ENCODE results near the gene KDM4B.
"Not testable (repeated sequence)": the region's sequence is repeated elsewhere in the genome, so short reads cannot be mapped to it uniquely, and the experiment has no call there.

Gene KDM4B

GRCh38 chr19:5154799-5155426, 186.0 kb downstream of the KDM4B start:
- DNase-seq: no peak

GRCh38 chr19:5155586-5156210, 186.8 kb downstream of the KDM4B start:
- no peak for DNase-seq

DNA sequence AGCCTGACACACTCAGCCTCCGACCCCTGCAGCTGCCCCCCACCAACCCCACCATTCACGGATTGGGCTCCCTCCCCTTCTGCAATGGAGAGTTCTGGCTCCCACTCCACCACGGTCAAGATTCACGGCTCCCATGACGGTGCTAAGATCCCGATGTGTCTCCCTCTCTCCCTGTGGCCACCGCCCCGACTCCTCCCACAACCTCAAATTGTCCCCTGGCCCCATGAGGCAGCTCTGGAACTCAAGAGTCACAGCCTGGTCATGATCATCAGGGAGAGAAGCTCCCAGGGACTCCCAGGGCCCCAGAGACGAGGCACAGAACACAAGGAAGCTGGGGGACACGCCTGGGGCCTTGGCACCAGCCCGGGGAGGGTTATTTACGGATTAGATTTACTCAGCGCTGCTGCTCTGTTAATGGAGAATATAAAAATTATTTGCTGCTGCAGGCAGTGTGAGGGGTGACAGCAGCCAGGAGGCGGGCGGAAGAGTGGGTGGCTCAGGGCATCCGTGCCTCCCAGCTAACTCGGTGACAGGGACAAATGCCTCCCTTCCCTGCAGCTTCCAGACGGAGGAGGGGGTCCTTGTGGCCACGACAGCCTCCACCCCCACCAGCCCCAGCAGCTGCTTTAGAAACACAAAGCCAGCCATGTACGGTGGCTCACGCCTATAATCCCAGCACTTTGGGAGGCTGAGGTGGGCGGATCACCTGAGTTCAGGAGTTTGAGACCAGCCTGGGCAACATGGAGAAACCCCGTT, 187.5 kb downstream of the KDM4B start:
- no peak for DNase-seq

DNA sequence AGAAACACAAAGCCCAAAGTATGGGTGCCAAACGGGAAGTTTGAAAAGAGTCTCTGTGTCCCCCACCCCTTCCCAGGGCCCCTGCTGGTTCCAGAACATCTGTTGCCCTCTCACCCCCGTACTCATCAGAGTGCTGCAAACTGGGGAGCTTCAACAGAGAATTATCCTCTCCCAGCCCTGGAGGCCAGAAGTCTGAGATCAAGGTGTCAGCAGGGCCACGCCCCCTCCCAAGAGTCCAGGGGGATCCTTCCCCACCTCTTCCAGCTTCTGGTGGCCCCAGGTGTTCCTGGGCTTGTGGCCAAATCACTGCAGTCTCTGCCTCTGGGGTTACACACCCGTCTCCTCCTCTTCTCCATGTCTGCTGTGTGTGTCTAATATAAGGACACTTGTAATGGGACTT, 188.3 kb downstream of the KDM4B start:
- no peak for DNase-seq

GRCh38 chr19:5158549-5159134, 189.7 kb downstream of the KDM4B start:
- DNase-seq: not testable (repeated sequence)

DNA sequence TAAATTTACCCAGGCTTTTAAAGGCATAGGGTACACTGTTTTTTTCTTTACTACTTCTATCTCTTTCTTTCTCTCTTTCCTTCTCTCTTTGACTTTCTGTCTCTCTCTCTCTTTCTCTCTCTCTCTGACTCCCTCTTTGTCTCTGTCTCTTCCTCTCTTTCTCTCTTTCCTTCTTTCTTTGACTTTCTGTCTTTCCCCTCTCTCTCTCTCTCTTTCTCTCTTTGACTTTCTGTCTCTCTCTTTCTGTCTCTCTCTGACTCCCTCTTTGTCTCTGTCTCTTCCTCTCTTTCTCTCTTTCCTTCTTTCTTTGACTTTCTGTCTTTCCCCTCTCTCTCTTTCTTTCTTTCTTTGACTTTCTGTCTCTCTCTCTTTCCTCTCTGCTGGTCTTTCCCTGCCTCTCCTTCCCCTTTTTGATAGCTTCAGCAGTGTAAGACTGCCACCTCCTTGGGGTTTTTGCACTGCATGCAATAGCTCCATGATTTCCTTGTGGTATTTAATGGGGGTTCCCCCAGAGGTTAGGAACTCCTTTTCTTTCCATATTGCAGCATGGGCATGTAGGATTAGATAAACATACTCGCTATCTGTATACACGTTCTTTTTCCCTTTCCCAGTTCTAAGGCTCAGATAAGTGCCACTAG, 191.4 kb downstream of the KDM4B start:
- not testable (repeated sequence) for DNase-seq

DNA sequence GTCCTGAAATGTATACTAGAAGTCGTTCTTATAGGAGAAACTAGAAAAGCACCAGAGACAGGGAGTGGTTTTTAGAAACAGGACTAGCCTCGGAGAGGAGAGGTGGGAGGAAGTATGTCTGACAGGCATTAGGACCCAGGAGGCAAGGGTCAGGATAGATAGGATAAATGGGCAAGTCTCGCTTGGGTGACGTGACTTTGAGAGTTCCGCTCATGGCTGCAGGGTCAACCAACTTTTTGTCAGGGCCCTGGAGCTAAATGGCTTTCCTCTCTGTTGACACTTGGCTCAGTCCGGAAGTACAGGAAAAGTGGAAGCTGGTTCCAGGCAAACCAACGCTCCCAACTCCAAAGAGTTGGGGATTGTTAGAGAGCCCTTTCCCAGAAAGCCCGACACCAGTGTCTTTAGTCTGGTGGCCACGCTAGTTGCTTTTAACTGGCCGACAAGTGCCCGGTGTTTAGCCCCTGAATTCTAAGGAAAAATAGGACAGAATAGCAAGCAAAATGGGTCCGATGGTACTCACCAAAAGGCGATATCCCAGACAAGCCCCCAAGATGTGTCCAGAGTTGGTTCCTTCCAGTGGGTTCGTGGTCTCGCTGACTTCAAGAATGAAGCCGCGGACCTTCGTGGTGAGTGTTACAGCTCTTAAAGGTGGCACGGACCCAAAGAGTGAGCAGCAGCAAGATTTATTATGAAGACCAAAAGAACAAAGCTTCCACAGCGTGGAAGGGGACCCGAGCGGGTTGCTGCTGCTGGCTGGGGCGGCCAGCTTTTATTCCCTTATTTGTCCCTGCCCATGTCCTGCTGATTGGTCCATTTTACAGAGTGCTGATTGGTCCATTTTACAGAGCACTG, 196.2 kb downstream of the KDM4B start:
- not testable (repeated sequence) for DNase-seq

GRCh38 chr19:5165697-5166019, 196.7 kb downstream of the KDM4B start:
- DNase-seq: no peak

GRCh38 chr19:5166262-5166661, 197.3 kb downstream of the KDM4B start:
- no peak for DNase-seq

GRCh38 chr19:5170329-5170745, 201.4 kb downstream of the KDM4B start:
- no peak for DNase-seq

DNA sequence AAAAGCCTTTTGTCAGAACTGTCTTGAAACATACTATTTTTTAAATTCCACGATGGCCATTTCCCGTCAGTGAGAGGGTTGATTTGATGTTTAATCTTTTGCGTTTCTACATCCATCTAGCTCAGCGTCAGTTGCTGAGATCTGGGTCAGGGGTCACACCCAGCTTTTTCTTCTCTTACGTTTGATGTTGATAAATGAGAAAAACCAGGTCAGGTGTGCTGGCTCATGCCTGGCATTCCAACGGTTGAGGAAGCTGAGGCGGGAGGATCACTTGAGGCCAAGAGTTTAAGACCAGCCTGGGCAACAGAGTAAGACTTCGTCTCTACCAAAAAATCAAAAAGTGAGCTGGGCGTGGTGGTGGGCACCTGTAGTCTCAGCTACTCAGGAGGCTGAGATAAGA, 202.8 kb downstream of the KDM4B start:
- no peak for DNase-seq

DNA sequence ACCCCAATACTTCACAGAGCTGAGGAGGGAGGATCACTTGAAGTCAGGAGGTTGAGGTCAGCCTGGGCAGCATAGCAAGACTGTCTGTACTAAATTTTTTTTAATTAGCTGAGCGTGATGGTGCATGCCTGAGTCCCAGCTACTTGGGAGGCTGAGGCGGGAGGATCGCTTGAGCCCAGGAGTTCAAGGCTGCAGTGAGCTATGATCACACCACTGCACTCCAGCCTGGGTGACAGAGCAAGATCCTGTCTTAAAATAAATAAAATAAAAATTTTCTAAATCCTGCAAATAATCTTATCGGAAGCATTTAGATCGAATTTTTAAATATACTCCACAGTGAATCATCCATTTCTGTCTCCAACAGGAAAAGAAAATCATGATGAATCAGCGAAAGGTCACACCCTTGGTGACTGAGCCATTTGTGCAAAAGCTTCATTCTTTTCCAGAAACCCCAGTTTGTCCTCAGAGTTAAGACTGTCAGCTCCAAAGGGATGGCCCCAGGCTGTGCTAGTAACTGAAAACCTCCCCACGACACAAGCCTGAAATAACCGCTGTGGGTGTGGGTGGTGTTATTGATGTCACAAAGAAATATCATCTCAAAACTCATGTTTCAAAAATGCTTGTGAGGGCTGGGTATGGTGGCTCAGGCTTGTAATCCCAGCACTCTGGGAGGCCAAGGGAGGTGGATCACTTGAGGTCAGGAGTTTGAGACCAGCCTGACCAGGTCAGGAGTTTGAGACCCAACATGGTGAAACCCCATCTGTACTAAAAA, 204.1 kb downstream of the KDM4B start:
- DNase-seq: no peak

DNA sequence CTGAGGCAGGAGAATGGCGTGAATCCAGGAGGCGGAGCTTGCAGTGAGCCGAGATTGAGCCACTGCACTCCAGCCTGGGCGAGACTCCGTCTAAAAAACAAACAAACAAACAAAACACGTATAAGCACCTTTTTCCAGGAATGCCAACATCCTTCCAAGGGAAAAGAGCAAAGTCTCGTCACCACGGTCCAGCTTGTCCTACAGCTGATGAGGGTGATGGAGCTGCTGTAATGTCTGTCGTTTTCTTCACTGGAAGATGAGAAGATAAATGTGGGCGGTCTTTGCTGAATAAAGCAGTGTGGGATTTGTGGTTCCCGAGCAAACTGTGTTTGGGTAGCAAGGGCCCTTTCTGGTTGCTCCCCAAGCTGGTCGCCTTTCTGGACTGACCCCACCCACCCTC, 205.1 kb downstream of the KDM4B start:
- DNase-seq: no peak

DNA sequence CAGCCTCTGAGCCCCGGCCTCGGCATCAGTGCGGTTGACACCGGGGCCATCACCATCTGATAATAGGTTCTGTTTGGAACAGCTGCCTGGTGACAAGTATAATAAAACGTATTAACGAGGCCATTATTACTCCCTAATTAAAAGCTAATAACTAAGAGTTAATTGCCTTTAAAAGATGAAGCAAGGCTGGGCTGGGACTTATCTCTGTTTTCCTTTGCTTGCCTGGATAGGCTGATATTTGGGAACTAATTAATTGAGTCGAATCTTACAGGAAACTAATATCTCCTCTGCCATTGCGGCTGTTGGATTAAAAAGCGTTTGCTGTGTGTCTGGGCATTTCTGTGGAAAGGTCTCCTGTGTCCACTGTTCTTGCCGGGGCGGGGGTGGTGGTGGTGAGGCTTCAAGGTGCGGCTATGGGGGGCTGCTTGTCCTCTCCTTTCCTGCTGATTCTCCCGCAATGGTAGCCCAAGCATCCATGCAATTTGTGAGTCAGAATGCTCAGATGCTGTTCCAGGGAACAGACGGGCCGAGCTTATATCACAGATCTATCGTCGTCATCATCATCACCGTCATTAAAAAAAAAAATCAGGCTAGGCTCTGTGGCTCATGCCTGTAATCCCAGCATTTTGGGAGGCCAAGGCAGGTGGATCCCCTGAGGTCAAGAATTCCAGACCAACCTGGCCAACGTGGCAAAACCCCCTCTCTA, 209.0 kb downstream of the KDM4B start:
- DNase-seq: no peak

GRCh38 chr19:5178841-5179240, 209.9 kb downstream of the KDM4B start:
- DNase-seq: no peak

DNA sequence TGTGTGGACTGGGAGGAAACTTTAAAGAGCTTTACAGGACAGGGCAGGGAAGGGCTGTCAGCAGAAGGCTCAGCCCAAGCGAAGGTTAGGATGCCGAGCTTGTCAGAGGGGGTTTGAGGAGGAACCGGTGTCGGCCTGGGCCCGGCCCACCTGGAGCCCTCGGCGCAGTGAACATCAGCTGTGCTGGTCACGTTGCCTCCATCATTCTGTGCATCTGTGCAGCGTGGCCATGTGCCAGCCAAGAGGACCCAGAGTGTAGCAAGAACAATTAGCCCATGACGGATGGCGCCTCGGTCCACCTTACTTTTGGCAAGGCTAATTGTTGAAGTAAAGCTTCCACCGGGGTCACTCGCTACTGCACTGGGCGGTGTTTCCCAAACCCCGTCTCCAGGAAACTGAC, 210.3 kb downstream of the KDM4B start:
- no peak for DNase-seq

- no peak for DNase-seq
These were observed 212.4 kb downstream of the KDM4B start for GRCh38 chr19:5181329-5181728.

GRCh38 chr19:5182751-5183150, 213.8 kb downstream of the KDM4B start:
- DNase-seq: no peak

DNA sequence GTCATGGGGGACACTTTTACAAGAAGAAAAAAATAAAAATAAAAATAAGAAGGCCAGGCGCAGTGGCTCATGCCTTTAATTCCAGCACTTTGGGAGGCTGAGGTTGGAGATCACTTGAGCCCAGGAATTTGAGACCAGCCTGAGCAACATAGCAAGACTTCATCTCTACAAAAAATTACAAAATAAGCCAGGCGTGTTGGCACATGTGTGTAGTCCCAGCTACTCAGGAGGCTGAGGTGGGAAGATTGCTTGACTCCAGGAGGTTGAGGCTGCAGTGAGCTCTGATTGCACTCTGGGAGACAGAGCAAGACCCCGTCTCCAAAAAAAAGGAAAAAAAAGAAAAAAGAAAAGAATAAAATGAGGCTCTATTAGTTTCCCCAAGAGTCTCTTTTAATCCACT, 214.7 kb downstream of the KDM4B start:
- DNase-seq: no peak

GRCh38 chr19:5184930-5185329, 216.0 kb downstream of the KDM4B start:
- no peak for DNase-seq

Data from GDM1 (cell line).